ENCODE results near the gene MEIKIN. TPM values are rescaled to one million over a fixed set of nuclear protein-coding genes. Genes with fewer than 3 reads are reported as not detected.

MEIKIN gene
- total and polyA plus RNA-seq, 2 donors (not counting 3 experiments of a cell fraction or from before 2014, with no cell fraction given), result not detected

DNA sequence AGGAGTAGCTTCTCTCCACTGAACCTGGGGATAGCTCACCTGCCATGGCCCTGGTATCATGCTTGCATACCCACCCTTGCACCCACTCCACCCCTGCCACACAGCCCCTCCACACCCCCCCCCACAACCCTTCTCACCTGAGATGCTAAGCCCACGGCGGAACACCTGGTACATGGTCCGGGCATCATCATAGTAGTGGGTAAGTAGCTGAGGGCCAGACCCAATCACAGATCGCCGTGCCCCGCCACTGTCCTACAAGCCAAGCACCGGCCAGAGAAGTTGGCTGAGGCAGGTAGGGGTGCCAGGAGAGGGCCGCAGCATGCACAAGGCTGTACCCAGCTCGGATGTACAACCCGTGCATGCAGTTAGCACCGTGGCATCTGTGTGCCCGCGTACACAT is 45.3 kb upstream of the MEIKIN start:
- Histone ChIP-seq H3K27ac (ENCODE audit: insufficient read depth, low read depth, low read length) (no peak overlapping the region), H2AFZ (ENCODE audit: low read depth, low read length) (no peak overlapping the region), H3K4me2 (ENCODE audit: insufficient read depth, low read length) (no peak overlapping the region), H3K9me1 (replicated peaks; ENCODE audit: control insufficient read depth, extremely low read depth, insufficient read depth, low read length) (no peaks in the 10 kb centered on the region), H3K9me3 (replicated peaks; ENCODE audit: control insufficient read depth, insufficient read depth, low read length) (no peaks in the 10 kb centered on the region), H3K4me1 (ENCODE audit: control insufficient read depth, extremely low read depth, insufficient read depth, low read length) (no peaks in the 10 kb centered on the region), H3K27me3 (ENCODE audit: control insufficient read depth in 2 of 2, insufficient read depth in 2 of 2, low read length in 2 of 2) (no peaks in the 10 kb centered on the region), H3K4me3 (replicated peaks in 1 of 3; ENCODE audit: insufficient read depth in 1 of 3, low read depth in 1 of 3, low read length in 3 of 3) (no peak overlapping the region), H3K79me2 (ENCODE audit: control insufficient read depth, insufficient read depth, low read length) (no peaks in the 10 kb centered on the region), H4K20me1 (replicated peaks; ENCODE audit: control insufficient read depth, extremely low read depth, insufficient read depth, low read length) (no peaks in the 10 kb centered on the region), H3K36me3 (ENCODE audit: control insufficient read depth in 2 of 2, extremely low read depth in 1 of 2, insufficient read depth in 2 of 2, low read length in 2 of 2) (no peaks in the 10 kb centered on the region), H3K9ac (replicated peaks; ENCODE audit: extremely low read depth, insufficient read depth, low read length) (no peak overlapping the region)
- no peak for DNase-seq (ENCODE audit: low read depth, low spot score)
- ChIA-PET CTCF (interaction anchor here (2.1 kb wide), 1 partner anchor 17 kb away, joined by 5 read pairs; no protein-coding TSS in a partner anchor), POLR2A (no interaction called here)
- no TSS peak for BruUV-seq (replicated peaks)
- dilution Hi-C loops (cut with MboI; ENCODE audit: extremely low pct_ligation_motif_present, low sequenced_read_pairs) (no loop called here), intact Hi-C loops (cut with micrococcal nuclease) (no loop called here)
- TF ChIP-seq, protein P1, sequence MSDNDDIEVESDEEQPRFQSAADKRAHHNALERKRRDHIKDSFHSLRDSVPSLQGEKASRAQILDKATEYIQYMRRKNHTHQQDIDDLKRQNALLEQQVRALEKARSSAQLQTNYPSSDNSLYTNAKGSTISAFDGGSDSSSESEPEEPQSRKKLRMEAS (IDR thresholded peaks at IDR 0.05; ENCODE audit: insufficient read depth, insufficient read length), result no peak
- TF ChIP-seq, protein P2, sequence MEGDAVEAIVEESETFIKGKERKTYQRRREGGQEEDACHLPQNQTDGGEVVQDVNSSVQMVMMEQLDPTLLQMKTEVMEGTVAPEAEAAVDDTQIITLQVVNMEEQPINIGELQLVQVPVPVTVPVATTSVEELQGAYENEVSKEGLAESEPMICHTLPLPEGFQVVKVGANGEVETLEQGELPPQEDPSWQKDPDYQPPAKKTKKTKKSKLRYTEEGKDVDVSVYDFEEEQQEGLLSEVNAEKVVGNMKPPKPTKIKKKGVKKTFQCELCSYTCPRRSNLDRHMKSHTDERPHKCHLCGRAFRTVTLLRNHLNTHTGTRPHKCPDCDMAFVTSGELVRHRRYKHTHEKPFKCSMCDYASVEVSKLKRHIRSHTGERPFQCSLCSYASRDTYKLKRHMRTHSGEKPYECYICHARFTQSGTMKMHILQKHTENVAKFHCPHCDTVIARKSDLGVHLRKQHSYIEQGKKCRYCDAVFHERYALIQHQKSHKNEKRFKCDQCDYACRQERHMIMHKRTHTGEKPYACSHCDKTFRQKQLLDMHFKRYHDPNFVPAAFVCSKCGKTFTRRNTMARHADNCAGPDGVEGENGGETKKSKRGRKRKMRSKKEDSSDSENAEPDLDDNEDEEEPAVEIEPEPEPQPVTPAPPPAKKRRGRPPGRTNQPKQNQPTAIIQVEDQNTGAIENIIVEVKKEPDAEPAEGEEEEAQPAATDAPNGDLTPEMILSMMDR (IDR thresholded peaks at IDR 0.05; ENCODE audit: extremely low read depth in 1 of 2, insufficient read depth in 1 of 2, low read depth in 1 of 2, low read length in 2 of 2), result no peak
- TF ChIP-seq POLR2A (IDR thresholded peaks at IDR 0.05; ENCODE audit: low read depth, low read length) (no peak), EZH2 (IDR thresholded peaks at IDR 0.05; ENCODE audit: borderline replicate concordance, low read depth, low read length, severe bottlenecking) (no peak), MYC (IDR thresholded peaks at IDR 0.05; ENCODE audit: low read depth, low read length) (no peak), JUN (IDR thresholded peaks at IDR 0.05; ENCODE audit: borderline replicate concordance, insufficient read depth, insufficient read length, low read depth) (no peak), FOS (IDR thresholded peaks at IDR 0.05; ENCODE audit: borderline replicate concordance, insufficient read depth, low read length) (no peak), POLR2AphosphoS5 (IDR thresholded peaks at IDR 0.05; ENCODE audit: insufficient read depth, low read depth, low read length) (no peak), GATA2 (IDR thresholded peaks at IDR 0.05; ENCODE audit: insufficient read depth, insufficient read length, low read depth, low read length) (no peak)
- no peak for FAIRE-seq

Data from endothelial cell of umbilical vein (primary cell).